Hepatocyte (in vitro differentiated cells): ENCODE results near the gene PAF1. TPM values are rescaled to one million over a fixed set of nuclear protein-coding genes. Genes with fewer than 3 reads are reported as not detected.

Source experiments
- DNase-seq: peaks from one replicate; pipeline ENCODE4 v3.0.0-alpha.2; 2016; ENCODE audit warnings: low spot score
- H2AFZ ChIP-seq: fragments of 200-600 bp; sonication (generic); 2 replicates; pipeline ENCODE4 v1.6.0; 2016; ENCODE audit warnings: antibody characterized with exemption, mild to moderate bottlenecking
- H3K27ac ChIP-seq: fragments of 200-600 bp; sonication (generic); 2 replicates; pipeline ENCODE4 v1.5.1; 2016; ENCODE audit warnings: mild to moderate bottlenecking
- H3K27me3 ChIP-seq: fragments of 200-600 bp; sonication (generic); 2 replicates; pipeline ENCODE4 v1.6.1; 2016
- H3K36me3 ChIP-seq: fragments of 200-600 bp; sonication (generic); replicated peaks from 2 replicates; pipeline ENCODE4 v1.5.1; 2016; ENCODE audit warnings: low read depth; ENCODE audit not compliant: insufficient read depth
- H3K4me1 ChIP-seq: fragments of 200-600 bp; sonication (generic); 2 replicates; pipeline ENCODE4 v1.5.1; 2016; ENCODE audit warnings: mild to moderate bottlenecking, moderate library complexity; ENCODE audit not compliant: insufficient read depth
- H3K4me2 ChIP-seq: fragments of 200-600 bp; sonication (generic); 2 replicates; pipeline ENCODE4 v1.6.0; 2016
- H3K4me3 ChIP-seq: fragments of 200-600 bp; sonication (generic); 2 replicates; pipeline ENCODE4 v1.5.1; 2016; ENCODE audit warnings: mild to moderate bottlenecking
- H3K79me2 ChIP-seq: fragments of 200-600 bp; sonication (generic); 2 replicates; pipeline ENCODE4 v1.6.0; 2017; ENCODE audit warnings: mild to moderate bottlenecking
- H3K9me2 ChIP-seq: fragments of 200-600 bp; sonication (generic); replicated peaks from 2 replicates; pipeline ENCODE4 v1.6.0; 2017; ENCODE audit warnings: mild to moderate bottlenecking; ENCODE audit not compliant: insufficient read depth
- H3K9me3 ChIP-seq: fragments of 200-600 bp; sonication (generic); 2 replicates; pipeline ENCODE4 v1.5.1; 2016; ENCODE audit warnings: low read depth, mild to moderate bottlenecking
- H4K20me1 ChIP-seq: fragments of 200-600 bp; sonication (generic); 2 replicates; pipeline ENCODE4 v1.6.0; 2016; ENCODE audit warnings: mild to moderate bottlenecking; ENCODE audit not compliant: insufficient read depth, poor library complexity, severe bottlenecking
- CTCF ChIP-seq: fragments of 200-600 bp; sonication (generic); IDR thresholded peaks from 2 replicates; pipeline ENCODE4 v1.5.1; 2016; ENCODE audit warnings: antibody characterized with exemption, mild to moderate bottlenecking; ENCODE audit not compliant: poor library complexity
- EZH2 ChIP-seq: fragments of 200-600 bp; sonication (generic); IDR thresholded peaks from 2 replicates; pipeline ENCODE4 v1.6.1; 2016; ENCODE audit warnings: antibody characterized with exemption, mild to moderate bottlenecking, borderline replicate concordance
- EZH2phosphoT487 ChIP-seq: fragments of 200-600 bp; sonication (generic); IDR thresholded peaks from one replicate; pipeline ENCODE4 v1.6.1; 2018; ENCODE audit warnings: antibody characterized with exemption, mild to moderate bottlenecking, low read depth, moderate library complexity; ENCODE audit not compliant: unreplicated experiment, severe bottlenecking
- WGBS: methylation state at CpG from one replicate; pipeline ENCODE4 v1.1.6; 2016; ENCODE audit warnings: low lambda C conversion rate; ENCODE audit errors: missing lambda C conversion rate; 5-methylcytosine and 5-hydroxymethylcytosine counted together
- polyA plus RNA-seq: library from polyadenylated mRNA; unstranded; fragments of >200 nt; fragmentation: Nextera tagmentation; extraction: Ambion mirVana; gene quantifications from 2 replicates; pipeline ENCODE4 v1.2.1, GENCODE V29; 2016
- total RNA-seq: library from RNA; depleted of rRNA; stranded (reverse); fragments of >200 nt; gene quantifications from 2 replicates; pipeline ENCODE4 v1.2.3, GENCODE V29; 2014

Gene PAF1
- total and polyA plus RNA-seq, 2 experiments from 2014 or later: 30.4 to 54.4 TPM

- H3K4me1 ChIP-seq: peaks cover 20% of the 10 kb centered on the region
- peak overlapping the region; percentile 61 for H3K4me2 ChIP-seq
- no peak overlapping the region for H2AFZ ChIP-seq
- H3K27me3 ChIP-seq: no peaks in the 10 kb centered on the region
- 96% methylated on average over 11 of the region's 11 CpGs for WGBS
- no peaks in the 10 kb centered on the region for H3K9me3 ChIP-seq
- H3K36me3 ChIP-seq: no peaks in the 10 kb centered on the region
- peaks cover 3% of the 10 kb centered on the region for H3K79me2 ChIP-seq
- no peaks in the 10 kb centered on the region for H3K9me2 ChIP-seq
- no peaks in the 10 kb centered on the region for H4K20me1 ChIP-seq
- no peak for TF ChIP-seq EZH2phosphoT487
- TF ChIP-seq CTCF: no peak
- no peak for TF ChIP-seq EZH2
- H3K4me3 ChIP-seq: no peak overlapping the region
- H3K27ac ChIP-seq: peak overlapping the region; percentile 90
- DNase-seq: no peak
These were observed 36.8 kb upstream of the PAF1 start for GRCh38 chr19:39427707-39428106.

- no peaks in the 10 kb centered on the region for H3K9me2 ChIP-seq
- H3K4me2 ChIP-seq: no peak overlapping the region
- H3K27me3 ChIP-seq: no peaks in the 10 kb centered on the region
- H3K79me2 ChIP-seq: peaks cover 3% of the 10 kb centered on the region
- WGBS: 91% methylated on average over 5 of the region's 5 CpGs
- no peaks in the 10 kb centered on the region for H3K36me3 ChIP-seq
- H3K27ac ChIP-seq: no peak overlapping the region
- H4K20me1 ChIP-seq: no peaks in the 10 kb centered on the region
- peaks cover 20% of the 10 kb centered on the region for H3K4me1 ChIP-seq
- no peak overlapping the region for H2AFZ ChIP-seq
- H3K4me3 ChIP-seq: no peak overlapping the region
- TF ChIP-seq EZH2phosphoT487 (no peak), CTCF (no peak), EZH2 (no peak)
- no peaks in the 10 kb centered on the region for H3K9me3 ChIP-seq
- no peak for DNase-seq
These were observed 35.3 kb upstream of the PAF1 start for GRCh38 chr19:39426170-39426569.

- TF ChIP-seq EZH2: no peak
- H3K9me2 ChIP-seq: no peaks in the 10 kb centered on the region
- H3K36me3 ChIP-seq: no peaks in the 10 kb centered on the region
- no peak for DNase-seq
- H2AFZ ChIP-seq: no peak overlapping the region
- H3K9me3 ChIP-seq: no peaks in the 10 kb centered on the region
- no peaks in the 10 kb centered on the region for H3K27me3 ChIP-seq
- no peak overlapping the region for H3K27ac ChIP-seq
- H3K4me1 ChIP-seq: peaks cover 20% of the 10 kb centered on the region
- H3K4me2 ChIP-seq: no peak overlapping the region
- 92% methylated on average over 7 of the region's 7 CpGs for WGBS
- peaks cover 3% of the 10 kb centered on the region for H3K79me2 ChIP-seq
- H3K4me3 ChIP-seq: no peak overlapping the region
- H4K20me1 ChIP-seq: no peaks in the 10 kb centered on the region
These were observed 34.8 kb upstream of the PAF1 start for GRCh38 chr19:39425744-39426143.

GRCh38 chr19:39424934-39425333 is 34.0 kb upstream of the PAF1 start:
- WGBS: 88% methylated on average over 9 of the region's 16 CpGs
- Histone ChIP-seq H4K20me1 (no peaks in the 10 kb centered on the region), H3K4me2 (no peak overlapping the region), H3K79me2 (peaks cover 3% of the 10 kb centered on the region), H3K9me2 (no peaks in the 10 kb centered on the region), H3K4me3 (no peak overlapping the region), H3K36me3 (no peaks in the 10 kb centered on the region), H3K27ac (no peak overlapping the region), H3K4me1 (peaks cover 20% of the 10 kb centered on the region), H3K9me3 (no peaks in the 10 kb centered on the region), H2AFZ (no peak overlapping the region), H3K27me3 (no peaks in the 10 kb centered on the region)
- DNase-seq: no peak
- no peak for TF ChIP-seq EZH2phosphoT487
- TF ChIP-seq CTCF: no peak
- no peak for TF ChIP-seq EZH2
